Karpas-422 (cell line): ENCODE results near the gene MICAL1. TPM values are rescaled to one million over a fixed set of nuclear protein-coding genes. Genes with fewer than 3 reads are reported as not detected.
A peak's percentile ranks its signal among the peaks of the same experiment; 100 is the strongest.

Experiments
- DNase-seq: peaks from one replicate; pipeline ENCODE4 v3.0.0-alpha.2; 2015
- H2AFZ ChIP-seq: fragments of 200-600 bp; sonication (generic); 2 replicates; pipeline ENCODE4 v1.6.1; 2014; ENCODE audit warnings: antibody characterized with exemption, low read length, mixed read lengths
- H3K27ac ChIP-seq: fragments of 200-600 bp; sonication (generic); 2 replicates; pipeline ENCODE4 v1.5.1; 2014; ENCODE audit warnings: mild to moderate bottlenecking, low read length, moderate library complexity
- H3K27me3 ChIP-seq: fragments of 200-600 bp; sonication (generic); 2 replicates; pipeline ENCODE4 v1.6.1; 2014; ENCODE audit warnings: low read length, mixed read lengths
- H3K36me3 ChIP-seq: fragments of 200-600 bp; sonication (generic); 2 replicates; pipeline ENCODE4 v1.6.1; 2014; ENCODE audit warnings: low read length, mixed read lengths; ENCODE audit not compliant: insufficient read depth
- H3K4me1 ChIP-seq: fragments of 200-600 bp; sonication (generic); 2 replicates; pipeline ENCODE4 v1.6.1; 2014; ENCODE audit warnings: mild to moderate bottlenecking, low read length, mixed read lengths
- H3K4me2 ChIP-seq: fragments of 200-600 bp; sonication (generic); 2 replicates; pipeline ENCODE4 v1.6.1; 2014; ENCODE audit warnings: low read length, low read depth, mild to moderate bottlenecking; ENCODE audit not compliant: poor library complexity, severe bottlenecking
- H3K4me3 ChIP-seq: fragments of 200-600 bp; sonication (generic); 2 replicates; pipeline ENCODE4 v1.5.1; 2014; ENCODE audit warnings: mild to moderate bottlenecking, antibody characterized with exemption, low read length, mixed read lengths
- H3K79me2 ChIP-seq: fragments of 200-600 bp; sonication (generic); 2 replicates; pipeline ENCODE4 v1.6.1; 2014; ENCODE audit warnings: mild to moderate bottlenecking, low read length, mixed read lengths
- H3K9ac ChIP-seq: fragments of 200-600 bp; sonication (generic); 2 replicates; pipeline ENCODE4 v1.6.0; 2014; ENCODE audit warnings: low read length
- H3K9me2 ChIP-seq: fragments of 200-600 bp; sonication (generic), shearing (Covaris generic); replicated peaks from 2 replicates; pipeline ENCODE4 v1.6.0; 2014; ENCODE audit warnings: mild to moderate bottlenecking, low read length, moderate library complexity; ENCODE audit not compliant: insufficient read depth
- H3K9me3 ChIP-seq: fragments of 300-700, 200-600 bp; sonication (generic); 2 replicates; pipeline ENCODE4 v1.6.1; 2014; ENCODE audit warnings: low read length, mixed read lengths
- H4K20me1 ChIP-seq: fragments of 200-600 bp; sonication (generic); 2 replicates; pipeline ENCODE4 v1.6.1; 2014; ENCODE audit warnings: mild to moderate bottlenecking, antibody characterized with exemption, low read length, low read depth; ENCODE audit not compliant: insufficient read depth
- total RNA-seq: library from RNA; depleted of rRNA; stranded (reverse); fragments of >200 nt; shearing (Covaris generic); gene quantifications from 2 replicates; pipeline ENCODE4 v1.2.3, GENCODE V29; 2014; ENCODE audit warnings: low replicate concordance

The MICAL1 gene
- total RNA-seq, 1 experiment from 2014 or later: 59.4 TPM

DNA sequence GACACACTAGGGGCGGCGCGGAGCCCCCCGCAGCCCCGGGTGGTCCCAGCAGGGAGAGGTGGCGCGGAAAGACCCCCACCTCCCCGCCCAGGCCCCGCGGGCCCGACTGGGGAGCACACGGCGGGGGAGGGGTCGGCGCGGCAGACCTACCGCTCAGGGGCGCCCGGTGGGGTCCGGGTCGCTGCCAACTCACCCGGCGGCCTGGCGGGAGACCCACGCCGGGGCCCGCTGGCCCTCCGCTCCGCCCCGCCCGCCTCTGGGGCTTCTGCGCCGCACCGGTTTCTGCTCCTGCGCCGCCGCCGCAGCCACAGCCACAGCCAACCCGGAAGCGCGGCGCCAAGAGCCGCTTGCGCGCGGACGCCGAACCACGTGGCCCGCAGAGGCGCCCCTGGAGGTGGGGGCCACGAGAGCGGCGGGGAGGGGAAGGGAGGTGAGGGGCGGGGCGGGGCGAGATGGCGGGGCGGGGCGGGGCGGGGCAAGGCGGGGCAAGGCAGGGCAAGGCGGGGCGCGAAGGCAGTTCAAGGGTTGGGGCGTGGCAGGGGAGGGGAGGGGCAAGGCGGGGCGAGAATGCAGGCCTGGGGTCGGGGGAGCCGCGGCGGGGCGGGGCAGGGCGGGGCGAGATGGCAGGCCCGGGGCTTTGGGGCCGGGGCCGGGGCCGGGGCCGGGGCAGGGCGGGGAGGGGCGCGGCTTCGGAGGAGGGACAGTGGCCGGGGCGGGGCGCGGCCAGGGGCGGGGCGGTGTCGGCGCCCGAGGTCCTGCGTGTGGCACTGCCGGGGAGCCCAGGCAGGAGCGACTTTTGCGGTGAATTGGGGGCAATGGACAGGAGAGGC, 27.5 kb upstream of the MICAL1 start, which contains the start of gene ZBTB24:
TSS of gene ZBTB24 (minus strand) at position 315 of the 830 bp plus-strand sequence. CDS start 1,193 bp downstream, outside the sequence.
- peaks cover 46% of the 10 kb centered on the region for H3K79me2 ChIP-seq
- H4K20me1 ChIP-seq: peaks cover 3% of the 10 kb centered on the region; the same call in 1 of the 2 replicates
- H3K9ac ChIP-seq: peak within 1 kb of the TSS; percentile 94
- peak within 1 kb of the TSS; percentile 88 for H3K4me3 ChIP-seq
- peak within 1 kb of the TSS; percentile 82 for H2AFZ ChIP-seq
- H3K4me2 ChIP-seq: peak within 1 kb of the TSS; percentile 93
- H3K9me3 ChIP-seq: no peaks in the 10 kb centered on the region
- H3K36me3 ChIP-seq: peaks cover 12% of the 10 kb centered on the region; the same call in 1 of the 2 replicates
- peak within 1 kb of the TSS; percentile 49 for H3K27ac ChIP-seq
- no peaks in the 10 kb centered on the region for H3K9me2 ChIP-seq
- H3K27me3 ChIP-seq: no peaks in the 10 kb centered on the region
- peak; percentile 97 for DNase-seq
- H3K4me1 ChIP-seq: peaks cover 45% of the 10 kb centered on the region

DNA sequence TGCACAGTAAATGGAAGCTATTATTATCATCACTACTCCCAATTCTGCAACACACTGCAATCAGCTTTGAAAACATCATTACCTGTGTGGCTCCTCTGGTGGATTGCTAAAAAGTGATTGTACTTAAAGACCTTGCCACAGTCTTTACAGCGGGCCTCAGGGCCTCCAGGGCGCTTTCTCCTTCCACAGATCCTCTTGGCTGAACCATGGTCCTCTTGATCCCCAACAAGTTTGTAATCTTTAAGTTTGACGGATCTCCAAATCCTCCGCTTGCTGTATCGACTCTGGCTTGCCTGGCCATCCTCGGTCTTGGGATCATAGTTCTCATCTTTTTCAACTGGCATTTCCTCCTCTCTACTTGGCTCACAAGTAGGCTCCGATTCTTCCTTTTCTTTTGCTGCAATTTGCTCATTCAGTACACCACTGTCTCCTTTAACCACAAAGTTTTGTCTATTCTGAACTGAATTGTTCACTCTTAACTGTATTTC, 25.5 kb upstream of the MICAL1 start:
- H3K4me2 ChIP-seq: peak overlapping the region; percentile 93
- peaks cover 12% of the 10 kb centered on the region; the same call in 1 of the 2 replicates for H4K20me1 ChIP-seq
- H3K9me2 ChIP-seq: no peaks in the 10 kb centered on the region
- H3K27ac ChIP-seq: no peak overlapping the region
- peaks cover 14% of the 10 kb centered on the region; the same call in 1 of the 2 replicates for H3K36me3 ChIP-seq
- H3K4me1 ChIP-seq: peaks cover 48% of the 10 kb centered on the region
- peak overlapping the region; percentile 94; the same call in 1 of the 2 replicates for H3K9ac ChIP-seq
- H2AFZ ChIP-seq: no peak overlapping the region
- H3K79me2 ChIP-seq: peaks cover 65% of the 10 kb centered on the region
- H3K9me3 ChIP-seq: no peaks in the 10 kb centered on the region
- DNase-seq: no peak
- peak overlapping the region; percentile 88 for H3K4me3 ChIP-seq
- no peaks in the 10 kb centered on the region for H3K27me3 ChIP-seq

DNA sequence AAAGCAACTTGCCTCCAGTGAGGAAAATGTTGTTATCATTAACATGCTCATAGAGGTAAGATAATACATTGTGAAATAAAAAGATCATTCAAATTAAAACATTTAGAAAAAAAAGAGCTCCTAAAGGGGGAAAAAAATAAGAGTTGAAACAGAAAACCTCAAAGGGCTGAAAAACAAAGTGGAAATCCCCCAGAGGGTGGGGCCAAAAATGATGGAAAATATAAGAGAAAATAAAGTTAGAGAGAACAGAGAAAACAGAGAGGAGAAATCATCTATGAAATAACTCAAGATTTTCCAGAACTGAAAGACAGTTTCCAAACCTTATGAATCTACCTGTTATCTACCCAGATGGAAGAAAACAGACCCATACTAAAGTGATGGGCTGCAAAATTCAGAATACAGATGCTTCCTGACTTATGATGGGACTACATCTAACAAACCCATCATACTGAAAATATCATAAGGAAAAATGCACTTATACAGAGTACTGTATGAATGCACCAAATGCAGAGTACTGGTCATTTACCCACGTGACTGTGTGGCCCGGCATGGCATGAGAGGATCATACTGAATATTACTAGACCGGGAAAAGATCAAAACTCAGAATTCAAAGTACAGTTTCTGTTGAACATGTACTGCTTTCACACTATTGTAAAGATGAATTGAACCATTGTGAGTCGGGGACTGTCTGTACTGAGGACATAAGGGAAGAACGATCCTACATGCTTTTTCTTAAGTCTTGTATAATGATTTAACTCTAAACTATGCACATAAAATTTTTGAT, 23.5 kb upstream of the MICAL1 start:
- Histone ChIP-seq H2AFZ (no peak overlapping the region), H3K4me3 (peak overlapping the region; percentile 2; the same call in 1 of the 2 replicates), H3K9me3 (no peaks in the 10 kb centered on the region), H3K4me1 (peaks cover 43% of the 10 kb centered on the region), H3K9ac (no peak overlapping the region), H3K9me2 (no peaks in the 10 kb centered on the region), H3K36me3 (peaks cover 21% of the 10 kb centered on the region; the same call in 1 of the 2 replicates), H4K20me1 (peaks cover 12% of the 10 kb centered on the region; the same call in 1 of the 2 replicates), H3K4me2 (peak overlapping the region; percentile 27), H3K27me3 (no peaks in the 10 kb centered on the region), H3K27ac (no peak overlapping the region), H3K79me2 (peaks cover 80% of the 10 kb centered on the region)
- no peak for DNase-seq

DNA sequence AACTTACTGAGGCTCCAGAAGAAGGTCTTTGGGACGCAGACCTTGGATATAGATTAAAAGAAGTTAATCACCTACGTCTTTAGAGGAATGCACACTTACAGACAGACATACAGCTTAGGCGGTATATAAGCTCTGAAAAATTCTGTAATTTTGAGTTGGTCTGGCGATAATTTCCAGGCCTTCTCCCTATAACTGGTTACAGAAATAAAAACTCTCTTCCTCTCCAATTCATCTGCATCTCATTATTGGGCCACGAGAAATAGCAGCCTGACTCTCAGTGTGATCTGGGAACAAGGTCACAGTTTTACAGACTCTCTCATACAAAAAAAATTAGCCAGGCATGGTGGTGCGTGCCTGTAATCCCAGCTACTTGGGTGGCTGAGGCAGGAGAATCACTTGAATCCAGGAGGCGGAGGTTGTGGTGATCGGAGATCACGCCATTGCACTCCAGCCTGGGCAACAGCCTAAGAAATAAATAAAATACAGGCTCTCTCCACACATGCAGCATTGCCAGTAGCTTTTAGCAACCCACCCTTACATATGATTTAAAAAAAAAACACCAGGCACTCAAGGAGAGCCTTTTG, 22.7 kb upstream of the MICAL1 start:
- Histone ChIP-seq H3K9ac (no peak overlapping the region), H3K27ac (no peak overlapping the region)

DNA sequence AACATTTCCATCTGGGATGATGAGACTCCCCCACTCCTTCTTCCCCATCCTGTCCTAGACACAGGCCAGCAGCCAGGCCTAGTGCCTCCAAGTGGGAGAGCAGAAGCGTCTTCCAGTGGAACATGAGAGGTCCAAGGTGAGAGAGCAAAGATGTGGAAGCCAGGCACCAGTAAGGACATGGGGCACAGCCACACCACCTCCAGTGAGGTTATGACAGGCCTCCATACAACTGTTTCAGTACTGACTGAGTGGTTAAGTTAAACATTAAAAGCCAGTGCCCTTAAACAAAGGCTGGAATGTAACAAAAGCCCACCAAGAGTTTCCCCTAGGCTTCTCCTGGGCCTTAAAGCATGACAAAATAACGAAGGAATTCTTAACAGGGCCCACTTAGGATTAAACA, 22.2 kb upstream of the MICAL1 start:
- H3K79me2 ChIP-seq: peaks cover 91% of the 10 kb centered on the region
- H3K9ac ChIP-seq: no peak overlapping the region
- H3K36me3 ChIP-seq: peaks cover 32% of the 10 kb centered on the region; the same call in 1 of the 2 replicates
- DNase-seq: no peak
- no peaks in the 10 kb centered on the region for H3K27me3 ChIP-seq
- H3K27ac ChIP-seq: no peak overlapping the region
- no peaks in the 10 kb centered on the region for H3K9me3 ChIP-seq
- peaks cover 51% of the 10 kb centered on the region for H3K4me1 ChIP-seq
- no peaks in the 10 kb centered on the region for H3K9me2 ChIP-seq
- no peak overlapping the region for H3K4me2 ChIP-seq
- peaks cover 12% of the 10 kb centered on the region; the same call in 1 of the 2 replicates for H4K20me1 ChIP-seq
- H3K4me3 ChIP-seq: no peak overlapping the region
- no peak overlapping the region for H2AFZ ChIP-seq

More for the DNA sequence above, 22.7 kb upstream of the MICAL1 start:
- Histone ChIP-seq H3K79me2 (peaks cover 87% of the 10 kb centered on the region), H3K4me2 (peak overlapping the region; percentile 27), H2AFZ (no peak overlapping the region), H3K4me1 (peaks cover 45% of the 10 kb centered on the region), H4K20me1 (peaks cover 12% of the 10 kb centered on the region; the same call in 1 of the 2 replicates), H3K4me3 (no peak overlapping the region), H3K9me2 (no peaks in the 10 kb centered on the region), H3K9me3 (no peaks in the 10 kb centered on the region), H3K36me3 (peaks cover 28% of the 10 kb centered on the region; the same call in 1 of the 2 replicates), H3K27me3 (no peaks in the 10 kb centered on the region)
- no peak for DNase-seq

DNA sequence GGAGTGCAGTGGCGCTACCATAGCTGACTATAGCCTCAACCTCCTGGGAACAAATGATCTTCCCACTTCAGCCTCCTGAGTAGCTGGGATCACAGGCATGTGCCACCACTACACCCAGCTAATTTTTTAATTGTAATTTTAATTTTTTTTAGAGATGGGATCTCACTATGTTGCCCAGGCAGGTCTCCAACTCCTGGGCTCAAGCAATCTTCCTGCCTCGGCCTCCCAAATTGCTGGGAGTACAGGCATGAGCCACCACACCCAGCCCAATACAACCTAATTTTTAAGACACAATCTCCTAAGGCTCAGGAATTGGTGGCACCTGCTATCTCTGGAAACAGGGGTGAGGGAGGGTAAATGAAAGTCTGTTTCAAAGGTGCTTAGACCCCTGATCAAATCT, 21.6 kb upstream of the MICAL1 start:
- Histone ChIP-seq H4K20me1 (peaks cover 12% of the 10 kb centered on the region; the same call in 1 of the 2 replicates), H3K4me3 (no peak overlapping the region), H3K36me3 (peaks cover 35% of the 10 kb centered on the region; the same call in 1 of the 2 replicates)

DNA sequence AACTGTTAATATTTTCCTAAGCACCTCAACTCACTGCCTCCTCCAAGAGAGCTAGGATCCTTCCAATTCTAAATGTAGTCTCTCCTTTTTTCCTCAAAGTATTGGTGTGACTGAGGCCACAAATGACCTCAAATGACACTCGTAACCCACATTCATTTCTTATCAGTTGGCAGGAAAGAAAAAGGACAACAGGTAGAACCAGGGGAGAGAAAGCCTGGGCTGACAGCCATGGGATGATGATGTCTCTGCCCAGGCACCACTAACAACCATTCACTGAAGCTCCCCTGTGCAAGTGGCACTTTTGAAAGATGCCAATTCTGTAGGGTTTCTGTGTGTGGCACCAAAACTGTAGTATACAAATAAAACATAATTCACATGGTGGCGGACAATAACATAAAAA, 20.1 kb upstream of the MICAL1 start:
- H3K27ac ChIP-seq: no peak overlapping the region
- H3K4me1 ChIP-seq: peaks cover 46% of the 10 kb centered on the region

More for the DNA sequence above, 21.6 kb upstream of the MICAL1 start:
- Histone ChIP-seq H3K9ac (no peak overlapping the region), H3K79me2 (peaks cover 91% of the 10 kb centered on the region), H2AFZ (no peak overlapping the region), H3K4me2 (no peak overlapping the region), H3K27me3 (no peaks in the 10 kb centered on the region), H3K27ac (no peak overlapping the region), H3K9me2 (no peaks in the 10 kb centered on the region), H3K9me3 (no peaks in the 10 kb centered on the region), H3K4me1 (peaks cover 56% of the 10 kb centered on the region)
- DNase-seq: no peak

More for the DNA sequence above, 20.1 kb upstream of the MICAL1 start:
- peaks cover 19% of the 10 kb centered on the region for H4K20me1 ChIP-seq
- H3K79me2 ChIP-seq: peaks cover 91% of the 10 kb centered on the region
- H3K9me2 ChIP-seq: no peaks in the 10 kb centered on the region
- H3K4me3 ChIP-seq: no peak overlapping the region
- no peaks in the 10 kb centered on the region for H3K27me3 ChIP-seq
- peaks cover 41% of the 10 kb centered on the region for H3K36me3 ChIP-seq
- no peak overlapping the region for H3K4me2 ChIP-seq
- H3K9me3 ChIP-seq: no peaks in the 10 kb centered on the region
- no peak overlapping the region for H2AFZ ChIP-seq
- no peak overlapping the region for H3K9ac ChIP-seq
- DNase-seq: no peak
